GM21786 (cell line): ENCODE measurements around the gene MYO1B.

Experiments
- ATAC-seq: cut with Tn5 transposase; IDR thresholded peaks from one replicate; pipeline ENCODE4 v1.9.1; 2021; ENCODE audit not compliant: unreplicated experiment

Gene MYO1B

DNA sequence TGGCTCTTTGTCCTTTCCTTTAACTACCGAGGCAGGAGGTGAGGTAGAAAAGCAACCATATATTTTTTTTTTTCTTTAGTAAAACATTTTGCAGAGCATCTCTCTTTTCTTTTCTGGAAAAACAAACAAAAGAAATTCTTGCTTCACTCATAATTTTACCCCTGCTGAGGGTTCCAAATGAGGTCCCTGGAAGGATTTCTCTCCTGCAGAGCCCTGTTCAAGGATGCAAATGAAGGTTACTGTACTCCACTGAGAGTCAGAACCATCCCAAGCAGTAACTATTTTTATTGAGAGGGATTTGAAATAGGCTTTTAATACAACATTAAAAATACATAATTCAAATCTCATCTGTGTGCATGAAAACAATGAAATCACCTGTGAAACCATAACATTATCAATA, 19.5 kb upstream of the MYO1B start:
- no peak for ATAC-seq

DNA sequence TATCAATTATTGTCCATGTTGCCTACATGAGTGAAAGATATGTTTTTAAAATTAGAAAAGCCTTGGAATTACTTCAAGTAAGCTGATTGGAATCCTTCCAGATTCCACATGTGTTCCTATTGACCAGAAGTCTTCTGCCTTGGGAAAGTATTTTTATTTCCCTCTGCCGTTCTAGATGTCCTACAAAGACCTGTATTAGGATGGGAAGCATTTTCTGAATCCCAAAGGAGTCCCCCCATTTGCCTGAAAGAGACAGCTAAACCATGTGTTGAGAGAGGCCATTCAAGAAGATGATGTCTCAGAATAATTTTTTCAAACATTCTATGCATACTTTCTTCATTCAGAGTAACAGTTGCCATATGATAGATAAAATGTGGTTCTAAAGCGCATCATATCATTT, 19.0 kb upstream of the MYO1B start:
- ATAC-seq = no peak

DNA sequence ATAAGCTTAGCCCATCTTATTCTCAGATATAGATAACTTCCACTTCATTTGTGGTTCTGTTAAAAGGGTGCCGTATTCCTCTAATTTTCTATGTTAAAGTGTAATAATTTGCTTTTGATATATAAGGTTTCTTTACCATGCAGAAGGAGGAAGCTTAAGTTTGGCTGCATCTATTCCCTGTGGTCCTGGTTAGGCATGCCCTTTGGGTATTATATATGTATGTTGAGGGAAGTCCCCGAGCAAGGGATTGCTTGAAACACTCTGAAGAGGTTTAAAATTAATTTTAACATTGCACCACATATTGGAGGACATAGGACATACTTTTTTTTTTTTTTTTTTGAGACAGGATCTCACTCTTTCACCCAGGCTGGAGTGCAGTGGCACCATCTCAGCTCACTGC, 16.9 kb upstream of the MYO1B start:
- no peak for ATAC-seq

DNA sequence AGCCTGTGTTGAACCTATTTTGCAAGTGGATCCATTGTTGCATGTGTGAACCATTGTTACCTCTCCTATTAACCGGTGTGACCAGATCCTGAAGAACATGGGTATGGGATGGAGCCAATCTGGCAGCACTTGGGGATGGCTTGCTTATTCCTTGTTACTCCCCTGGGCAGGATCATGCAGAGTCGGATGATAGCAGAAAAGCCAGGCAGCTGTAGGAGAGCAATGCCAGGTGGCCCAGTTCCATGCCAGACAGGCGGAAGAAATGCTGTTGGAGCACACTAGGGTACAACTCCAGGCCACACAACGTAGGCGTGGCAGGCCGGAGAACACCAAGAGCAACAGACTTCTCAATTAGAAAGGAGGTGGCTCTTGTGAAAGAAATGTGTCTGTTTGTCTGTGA, 16.3 kb upstream of the MYO1B start:
- ATAC-seq = no peak

DNA sequence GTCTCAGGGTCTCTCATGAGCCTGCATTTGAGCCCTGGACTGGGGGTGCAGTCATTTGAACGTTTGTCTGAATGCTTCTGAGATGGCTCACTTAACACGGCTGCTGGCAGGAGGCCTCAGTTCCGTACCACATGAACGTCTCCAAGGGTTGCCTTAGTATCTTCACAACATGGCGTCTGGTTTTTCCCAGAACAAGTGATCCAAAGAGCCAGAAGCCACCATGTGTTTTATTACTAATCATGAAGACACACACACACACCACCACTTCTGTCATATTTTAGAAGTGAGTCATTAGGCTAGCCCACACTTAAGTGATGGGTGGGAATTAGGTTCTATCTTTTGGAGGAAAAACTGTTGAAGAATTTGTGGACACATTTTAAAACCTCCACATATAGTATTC, 15.0 kb upstream of the MYO1B start:
- no peak for ATAC-seq

- ATAC-seq = no peak
These were observed 13.2 kb upstream of the MYO1B start for GRCh38 chr2:191231995-191232394.

GRCh38 chr2:191233533-191233932, 11.7 kb upstream of the MYO1B start:
- ATAC-seq = no peak

DNA sequence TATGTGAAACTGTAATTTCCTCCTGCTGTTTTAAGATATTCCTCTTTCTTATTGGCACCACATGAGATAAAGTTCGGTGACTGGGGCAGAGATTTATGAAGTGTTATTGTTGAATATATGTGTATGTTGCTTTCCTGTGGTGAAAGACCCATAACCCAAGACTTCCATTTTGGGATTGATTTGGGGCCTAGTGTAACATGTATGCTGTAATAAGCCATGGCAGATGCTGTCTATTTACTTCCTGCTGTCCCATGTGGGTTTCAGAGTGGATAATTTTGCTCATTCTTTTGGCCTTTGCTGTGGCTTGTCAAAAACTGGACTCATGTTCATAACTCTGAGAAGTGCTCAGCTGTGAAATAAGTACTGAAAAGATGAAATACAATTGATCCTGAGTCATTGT, 10.8 kb upstream of the MYO1B start:
- no peak for ATAC-seq

DNA sequence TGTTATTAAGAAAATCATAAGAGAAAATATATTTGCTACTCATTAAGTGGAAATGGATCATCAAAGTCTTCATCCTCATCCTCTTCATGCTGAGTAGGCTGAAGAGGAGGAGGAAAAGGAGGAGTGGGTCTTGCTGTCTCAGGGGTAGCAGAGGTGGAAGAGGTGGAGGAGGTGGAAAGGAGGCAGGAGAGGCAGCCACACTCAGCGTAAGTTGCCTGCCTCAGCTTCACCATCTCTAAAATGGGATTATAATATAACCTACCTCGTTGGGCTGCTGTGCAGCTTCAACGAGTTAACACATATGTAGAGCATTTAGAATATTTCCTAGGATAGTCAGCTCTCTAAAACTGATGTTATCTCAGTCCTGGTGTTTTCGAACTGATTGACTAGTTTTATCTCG, 4.3 kb upstream of the MYO1B start:
- ATAC-seq = no peak

- ATAC-seq = no peak
These were observed 3.8 kb upstream of the MYO1B start for GRCh38 chr2:191241418-191241817.

- peak; percentile 41 for ATAC-seq
These were observed 2.0 kb upstream of the MYO1B start for GRCh38 chr2:191243154-191243553.

DNA sequence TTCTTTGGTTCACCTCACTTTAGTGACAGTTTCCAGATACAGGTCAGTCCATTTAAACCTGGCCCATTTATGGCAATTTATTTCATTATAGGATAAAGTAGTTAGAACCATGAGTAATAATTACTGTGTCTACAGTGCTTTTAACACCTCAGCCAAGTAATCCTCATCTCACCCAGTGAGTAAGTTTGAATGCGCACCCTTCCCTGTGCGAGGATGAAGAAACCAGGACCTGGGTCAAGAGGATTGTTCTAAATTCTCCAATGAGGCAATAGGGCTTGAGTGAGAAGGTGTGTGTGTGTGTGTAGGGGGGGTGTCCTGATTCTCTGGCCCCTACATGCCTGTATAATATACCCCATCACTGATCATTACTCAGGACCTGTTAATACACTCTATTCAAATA, 854 bp upstream of the MYO1B start:
- no peak for ATAC-seq

DNA sequence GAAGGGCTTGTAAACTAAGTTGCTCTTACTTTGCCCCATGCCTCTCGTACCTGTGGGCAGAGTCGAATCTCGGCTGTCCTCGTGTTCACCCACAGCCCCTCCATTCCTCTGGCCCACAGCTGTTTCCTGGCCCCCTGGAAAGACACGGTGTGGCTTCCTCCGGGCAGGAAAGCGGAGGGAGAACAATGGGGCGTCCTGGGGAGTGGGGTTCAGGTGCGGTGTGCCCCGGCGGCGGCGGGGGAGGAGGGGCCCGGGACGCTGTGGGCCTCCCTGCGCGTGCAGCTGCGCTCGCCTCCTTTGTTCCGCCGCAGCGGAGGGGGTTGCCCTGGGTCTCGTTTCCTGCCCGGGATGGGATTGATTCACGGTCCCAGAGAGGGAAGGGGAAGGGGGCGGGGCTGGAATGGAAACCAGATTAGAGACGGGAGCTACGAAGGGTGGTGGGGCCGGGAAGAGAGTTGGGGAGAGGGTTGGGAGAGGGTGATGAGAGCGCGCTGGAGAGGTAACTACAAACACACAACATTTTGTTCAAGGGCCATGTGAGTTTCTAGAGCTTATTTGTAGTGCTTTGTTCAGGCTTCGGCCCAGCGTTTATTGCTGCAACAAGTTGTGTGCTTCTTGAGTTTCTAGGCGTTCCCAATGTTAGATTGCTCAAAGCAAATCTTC, 796 bp downstream of the MYO1B start:
- ATAC-seq = no peak

DNA sequence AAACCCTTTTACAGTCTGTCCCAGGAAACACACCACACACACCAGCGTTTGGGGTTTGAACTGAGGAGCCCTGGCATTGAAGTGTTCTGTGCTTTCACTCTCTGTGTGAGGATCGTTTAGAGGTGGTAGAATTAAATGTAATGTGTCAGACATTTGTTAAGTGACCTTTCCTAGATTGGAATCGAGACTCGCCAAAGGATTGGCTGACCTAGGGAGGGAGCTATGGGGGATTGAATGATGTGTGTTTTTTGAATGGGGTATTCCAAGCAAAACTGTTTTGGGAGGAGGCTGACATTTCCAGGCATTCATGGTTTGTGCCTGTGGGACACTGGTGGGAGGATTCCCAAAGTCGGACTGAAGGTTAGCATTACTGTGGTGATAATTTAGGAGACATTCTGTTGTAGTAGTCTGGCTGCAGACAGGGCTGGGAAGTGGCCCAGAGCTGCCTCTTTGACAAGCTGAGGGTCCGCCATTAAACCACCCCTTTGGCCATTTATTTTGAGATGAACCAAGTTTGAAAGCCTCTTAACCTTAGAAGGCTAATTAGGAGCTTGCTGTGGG, 1.7 kb downstream of the MYO1B start:
- no peak for ATAC-seq

GRCh38 chr2:191247381-191248057, 2.3 kb downstream of the MYO1B start:
- ATAC-seq = no peak

- ATAC-seq = no peak
These were observed 4.1 kb downstream of the MYO1B start for GRCh38 chr2:191249156-191249813.

GRCh38 chr2:191250400-191250799, 5.2 kb downstream of the MYO1B start:
- no peak for ATAC-seq

- no peak for ATAC-seq
These were observed 5.8 kb downstream of the MYO1B start for GRCh38 chr2:191250986-191251385.

DNA sequence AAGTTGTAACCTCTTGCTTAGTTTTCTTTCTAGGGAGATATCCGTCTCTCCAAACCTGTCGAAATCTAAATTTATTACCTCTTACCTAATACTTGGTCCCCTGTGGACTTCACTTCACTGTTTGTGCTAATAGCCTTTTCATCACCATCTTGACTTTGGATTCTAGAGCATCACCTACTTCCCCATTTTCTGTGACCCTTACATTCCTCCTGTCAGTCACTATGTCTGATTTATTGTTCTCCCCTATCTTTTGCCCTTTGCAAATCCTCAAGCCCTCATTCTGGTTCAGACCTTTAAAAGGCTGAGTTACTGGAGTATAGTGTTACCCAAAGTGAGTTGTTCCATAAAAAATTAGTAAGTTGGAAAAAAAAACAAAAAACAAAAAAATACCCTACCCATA, 7.5 kb downstream of the MYO1B start:
- no peak for ATAC-seq

- no peak for ATAC-seq
These were observed 8.3 kb downstream of the MYO1B start for GRCh38 chr2:191253476-191253875.

GRCh38 chr2:191255271-191255670, 10.1 kb downstream of the MYO1B start:
- ATAC-seq = no peak

- no peak for ATAC-seq
These were observed 10.6 kb downstream of the MYO1B start for GRCh38 chr2:191255756-191256312.
